Heart right ventricle (tissue), 16 donors: ENCODE results near the gene SMIM5. TPM values are rescaled to one million over a fixed set of nuclear protein-coding genes. Genes with fewer than 3 reads are reported as not detected.

ENCODE experiments used
- ATAC-seq, 8 donors: fragments of 200-7000 bp; cut with Tn5 transposase; one replicate each; pipeline ENCODE4 v1.9.1; 2020; ENCODE audit warnings: mild to moderate bottlenecking in 8 of 8, moderate library complexity in 8 of 8, moderate number of reproducible peaks in 1 of 8
- DNase-seq, 2 donors: peaks; one replicate each; pipeline ENCODE4 v3.0.0-alpha.2; 2020
- H3K27ac ChIP-seq, 10 donors: fragments of 200-600 bp; sonication (generic) in 2 of 10; one replicate each; pipeline versions ENCODE4 v1.5.0 to v1.8.0; 2020 to 2022; ENCODE audit warnings: mild to moderate bottlenecking in 3 of 10
- H3K27me3 ChIP-seq, 7 donors: fragments of 200-600 bp; one replicate each; pipeline ENCODE4 v1.8.0; 2021 to 2022; ENCODE audit warnings: mild to moderate bottlenecking in 2 of 7
- H3K36me3 ChIP-seq, 9 donors: fragments of 200-600 bp; sonication (generic) in 1 of 9; one replicate each; pipeline versions ENCODE4 v1.5.0 to v1.8.0; 2020 to 2022; ENCODE audit warnings: mild to moderate bottlenecking in 2 of 9
- H3K4me1 ChIP-seq, 9 donors: fragments of 200-600 bp; sonication (generic) in 1 of 9; one replicate each; pipeline versions ENCODE4 v1.5.0 to v1.8.0; 2020 to 2022; ENCODE audit warnings: mild to moderate bottlenecking in 4 of 9
- H3K4me3 ChIP-seq, 10 donors: fragments of 200-600 bp; sonication (generic) in 2 of 10; one replicate each; pipeline versions ENCODE4 v1.5.0 to v1.8.0; 2020 to 2022; ENCODE audit warnings: mild to moderate bottlenecking in 7 of 10, moderate library complexity in 2 of 10
- H3K9me3 ChIP-seq, 11 donors: fragments of 200-600 bp in 10 of 11; sonication (generic) in 2 of 11; one replicate each; pipeline versions ENCODE4 v1.5.0 to v1.8.0; 2013 to 2022; ENCODE audit warnings: mild to moderate bottlenecking in 2 of 11, control low read depth in 1 of 11, moderate library complexity in 1 of 11
- WGBS, 2 donors: extraction: QIAGEN DNeasy Blood & Tissue Kit; methylation state at CpG; one replicate each; pipeline ENCODE4 v1.1.7; 2013; ENCODE audit warnings: inconsistent platforms in 1 of 2; 5-methylcytosine and 5-hydroxymethylcytosine counted together
- intact Hi-C, 10 donors: fragments of 100-400 bp; cut with DNase I; formaldehyde crosslinking; loops; one replicate each; pipeline versions ENCODE4 v1.11.1 to v1.14.2; 2022
- polyA plus RNA-seq, 2 donors: library from polyadenylated mRNA; stranded (reverse); fragments of 200-250 nt; gene quantifications; one replicate each; pipeline ENCODE4 v1.2.3, GENCODE V29; 2013
- total RNA-seq, 10 donors: library from RNA; stranded (reverse); fragmentation: NEBNext Ultra II Directional in 3 of 10; extraction: Animal tissue kit (Norgen Biotek cat#: 25700) in 3 of 10; gene quantifications; one replicate each; pipeline versions ENCODE4 v1.2.1 to v1.2.4, GENCODE V29; 2021 to 2023
- TF ChIP-seq, protein P1 (sequence below), 9 donors: fragments of 200-600 bp; sonication (generic) in 2 of 9; IDR thresholded peaks; one replicate each; pipeline versions ENCODE4 v1.5.0 to v1.8.0; 2021 to 2022; ENCODE audit warnings: antibody characterized with exemption in 9 of 9, mild to moderate bottlenecking in 5 of 9, moderate library complexity in 1 of 9
- donor health status: Arrhythmogenic right ventricular cardiomyopathy.
- donor health status: ischemic (EF 13 %, LVEDD 7.1; RV severe dilation, severe dysfunction).
- donor health status: healthy with polysubstance abuse.
- donor health status: DM: no; HTN: yes; CAD: no.
- donor health status: DM: no; HTN: no; CAD: no.
- donor health status: ischemic (EF 25% LVEDD 6.9; RV normal size, moderate dysfunction).
- donor health status: ischemic (EF 25% LVEDD 5.7; RV mildly dilated, moderate dysfunction).
- donor health status: healthy.
- donor health status: DM: yes; HTN: yes; CAD: no.
- donor health status: Ischemic cardiomyopathy.
- donor health status: ischemic (EF 35%, LVEDD 5.7; RV mildly dilated, moderate dysfunction).
- donor health status: nonischemic (EF 11% LVEDD 7.7; RV severe dilation, severe dysfunction).
- donor health status: DM: yes; HTN: yes; CAD: no.
- donor health status: PGD.
- donor health status: ischemic (EF 29% LVEDD 5.4; RV normal size, mild dysfunction).
- donor health status: nonischemic (EF 23%, LVEDD 6.1; RV moderate dilation, normal function).

SMIM5 gene
- total and polyA plus RNA-seq, 12 donors = 1.9 to 19.2 (median 6.5) TPM

DNA sequence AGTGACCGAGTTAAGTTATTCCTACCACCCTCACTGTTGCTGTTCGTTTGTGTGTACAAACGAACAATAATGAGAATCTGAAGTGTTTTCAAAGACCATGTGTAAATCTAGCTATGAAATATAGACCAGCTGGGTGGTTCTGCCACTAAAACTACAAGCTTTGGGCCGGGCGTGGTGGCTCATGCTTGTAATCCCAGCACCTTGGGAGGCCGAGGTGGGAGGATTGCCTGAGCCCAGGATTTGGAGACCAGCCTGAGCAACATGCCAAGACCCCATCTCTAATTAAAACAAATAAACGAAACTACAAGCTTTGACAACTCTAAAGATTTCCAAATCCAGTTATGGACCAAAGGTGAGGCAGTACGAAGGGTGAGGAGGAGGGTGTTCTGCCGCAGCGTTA, 32.7 kb downstream of the SMIM5 start:
- TF ChIP-seq, protein P1, sequence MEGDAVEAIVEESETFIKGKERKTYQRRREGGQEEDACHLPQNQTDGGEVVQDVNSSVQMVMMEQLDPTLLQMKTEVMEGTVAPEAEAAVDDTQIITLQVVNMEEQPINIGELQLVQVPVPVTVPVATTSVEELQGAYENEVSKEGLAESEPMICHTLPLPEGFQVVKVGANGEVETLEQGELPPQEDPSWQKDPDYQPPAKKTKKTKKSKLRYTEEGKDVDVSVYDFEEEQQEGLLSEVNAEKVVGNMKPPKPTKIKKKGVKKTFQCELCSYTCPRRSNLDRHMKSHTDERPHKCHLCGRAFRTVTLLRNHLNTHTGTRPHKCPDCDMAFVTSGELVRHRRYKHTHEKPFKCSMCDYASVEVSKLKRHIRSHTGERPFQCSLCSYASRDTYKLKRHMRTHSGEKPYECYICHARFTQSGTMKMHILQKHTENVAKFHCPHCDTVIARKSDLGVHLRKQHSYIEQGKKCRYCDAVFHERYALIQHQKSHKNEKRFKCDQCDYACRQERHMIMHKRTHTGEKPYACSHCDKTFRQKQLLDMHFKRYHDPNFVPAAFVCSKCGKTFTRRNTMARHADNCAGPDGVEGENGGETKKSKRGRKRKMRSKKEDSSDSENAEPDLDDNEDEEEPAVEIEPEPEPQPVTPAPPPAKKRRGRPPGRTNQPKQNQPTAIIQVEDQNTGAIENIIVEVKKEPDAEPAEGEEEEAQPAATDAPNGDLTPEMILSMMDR (IDR thresholded peaks at IDR 0.05) = no peak
- H3K4me1 ChIP-seq = peaks cover 12 to 35% (median 24%) of the 10 kb centered on the region in 9 donors
- DNase-seq (no peak), ATAC-seq (no peak)
- H3K4me3 ChIP-seq = peak overlapping the region in 8 of 10 donors; percentile 62 to 100 (median 86)
- intact Hi-C loops = no loop called here
- H3K27ac ChIP-seq = no peak overlapping the region
- H3K36me3 ChIP-seq = peaks cover 0 to 65% (median 36%) of the 10 kb centered on the region in 9 donors
- no peaks in the 10 kb centered on the region for H3K27me3 ChIP-seq
- 86 to 87% methylated on average over 10 of the region's 10 CpGs for WGBS, 2 donors
- no peaks in the 10 kb centered on the region for H3K9me3 ChIP-seq

DNA sequence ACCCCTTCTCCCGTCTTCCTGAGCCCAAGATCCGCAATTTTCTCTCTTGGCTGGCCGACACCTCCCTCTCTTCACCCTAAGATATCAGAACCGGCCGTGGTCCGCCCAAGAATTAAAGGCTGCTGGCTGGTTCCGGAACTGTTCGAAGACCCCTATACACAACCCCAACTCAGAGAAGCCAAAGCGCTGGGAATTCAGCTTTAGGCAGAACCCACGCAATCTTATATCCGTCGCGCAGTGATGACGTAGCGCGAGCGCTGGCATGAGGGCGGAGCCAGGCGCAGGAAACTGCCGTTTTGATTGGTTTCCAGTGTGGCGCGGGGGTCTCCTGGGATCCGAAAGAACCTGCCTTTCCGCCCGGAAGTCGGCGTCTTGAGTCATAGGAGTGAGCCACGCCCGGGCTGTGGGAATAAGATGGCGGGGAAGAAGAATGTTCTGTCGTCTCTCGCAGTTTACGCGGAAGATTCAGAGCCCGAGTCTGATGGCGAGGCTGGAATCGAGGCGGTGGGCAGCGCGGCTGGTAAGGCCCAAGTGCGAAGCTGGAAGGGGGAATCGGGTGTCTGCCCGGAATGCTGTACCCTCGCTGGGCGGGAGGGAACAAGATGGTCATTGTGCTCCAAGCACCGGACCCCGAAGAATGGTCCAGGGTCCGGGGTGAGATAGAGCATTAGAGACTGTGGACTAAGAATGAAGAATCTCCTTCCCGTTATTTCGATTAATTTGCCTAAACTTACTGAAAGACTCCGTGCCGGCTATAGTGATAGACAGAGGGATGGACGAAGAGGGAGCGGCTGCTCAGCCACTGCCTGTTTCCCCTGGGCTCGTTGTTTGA, 33.9 kb downstream of the SMIM5 start, which contains the start of the genes RECQL5 and SAP30BP:
RECQL5 (minus strand) TSS at position 196 of the 832 bp plus-strand sequence. CDS start 597 bp downstream, outside the sequence.
SAP30BP (plus strand) TSS at position 380 of the 832 bp plus-strand sequence; CDS start at position 415, 35 bp downstream.
- DNase-seq (peak; percentile 98), ATAC-seq (peak; percentile 99 to 100 (median 100))
- Histone ChIP-seq H3K4me3 (peak within 1 kb of the TSS; percentile 62 to 100 (median 86)), H3K27me3 (no peaks in the 10 kb centered on the region), H3K4me1 (peaks cover 12 to 36% (median 24%) of the 10 kb centered on the region in 9 donors), H3K36me3 (peaks cover 0 to 65% (median 37%) of the 10 kb centered on the region in 9 donors), H3K9me3 (no peaks in the 10 kb centered on the region), H3K27ac (peak within 1 kb of the TSS; percentile 46 to 94 (median 86))
- intact Hi-C loops = no loop called here
- TF ChIP-seq, protein P1 (IDR thresholded peaks at IDR 0.05) = no peak
- 1% methylated on average over 55 of the region's 55 CpGs for WGBS, 2 donors

DNA sequence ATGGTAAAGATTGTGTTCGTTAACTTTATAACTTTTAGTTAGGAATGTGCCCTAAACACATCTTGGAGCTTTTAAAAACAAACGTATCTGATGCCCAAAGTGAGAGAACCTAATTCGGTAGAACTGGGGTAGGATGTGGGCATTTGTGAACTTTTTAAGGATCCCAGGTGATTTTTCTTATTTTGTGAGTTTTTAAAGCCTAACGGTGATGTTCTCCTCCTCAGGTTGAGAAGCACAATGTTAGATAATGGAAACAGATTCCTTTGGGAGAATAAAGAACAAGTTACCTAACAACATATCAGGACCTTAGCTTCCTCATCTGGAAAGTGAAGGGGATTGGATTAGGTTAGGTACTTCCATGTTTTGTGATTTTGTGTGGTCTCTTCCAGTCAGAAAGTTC, 34.6 kb downstream of the SMIM5 start:
- ATAC-seq (no peak), DNase-seq (no peak)
- Histone ChIP-seq H3K4me3 (peak overlapping the region; percentile 62 to 100 (median 86)), H3K36me3 (peaks cover 0 to 65% (median 37%) of the 10 kb centered on the region in 9 donors), H3K4me1 (peaks cover 12 to 36% (median 24%) of the 10 kb centered on the region in 9 donors), H3K9me3 (no peaks in the 10 kb centered on the region), H3K27me3 (no peaks in the 10 kb centered on the region), H3K27ac (peak overlapping the region in 8 of 10 donors; percentile 73 to 94 (median 87))
- TF ChIP-seq, protein P1 (IDR thresholded peaks at IDR 0.05) = no peak
- WGBS, 2 donors = 7 to 10% methylated on average over 4 of the region's 4 CpGs
- intact Hi-C loops = no loop called here

DNA sequence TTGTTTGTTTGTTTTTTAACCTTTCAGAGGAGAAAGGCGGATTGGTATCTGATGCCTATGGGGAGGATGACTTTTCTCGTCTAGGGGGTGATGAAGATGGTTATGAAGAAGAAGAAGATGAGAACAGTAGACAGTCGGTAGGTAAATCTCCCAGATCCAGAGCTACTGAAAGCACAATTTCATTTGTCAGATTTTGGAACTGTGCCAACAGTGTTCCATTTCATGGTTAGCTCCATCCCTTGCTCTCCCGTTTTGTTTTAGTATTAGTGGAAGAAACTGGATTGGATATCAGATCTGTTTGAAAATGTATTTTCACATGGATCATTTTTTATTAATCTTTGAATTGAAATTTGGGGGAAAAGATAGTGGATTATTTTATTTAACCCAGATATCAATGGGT, 35.3 kb downstream of the SMIM5 start:
- no peaks in the 10 kb centered on the region for H3K27me3 ChIP-seq
- H3K36me3 ChIP-seq = peaks cover 0 to 66% (median 44%) of the 10 kb centered on the region in 9 donors
- no peak overlapping the region for H3K27ac ChIP-seq
- TF ChIP-seq, protein P1 (IDR thresholded peaks at IDR 0.05) = no peak
- no peaks in the 10 kb centered on the region for H3K9me3 ChIP-seq
- intact Hi-C loops = no loop called here
- H3K4me3 ChIP-seq = peak overlapping the region in 5 of 10 donors; percentile 62 to 98 (median 82)
- no peak for DNase-seq
- ATAC-seq = no peak
- H3K4me1 ChIP-seq = peaks cover 12 to 36% (median 24%) of the 10 kb centered on the region in 9 donors
- WGBS, 2 donors = 73 to 74% methylated on average over 4 of the region's 4 CpGs
